Transverse colon (tissue), 4 donors: ENCODE measurements around the gene AP3M1.

ENCODE experiments used
- EP300 ChIP-seq: sonication (generic); formaldehyde crosslinking; IDR thresholded peaks from one replicate; pipeline ENCODE4 v1.6.1; 2017; ENCODE audit warnings: antibody characterized with exemption, low read depth
- POLR2A ChIP-seq: fragments of 450-650 bp; IDR thresholded peaks from one replicate; pipeline ENCODE4 v1.6.1; 2016; ENCODE audit warnings: antibody characterized with exemption, mild to moderate bottlenecking, moderate library complexity
- POLR2AphosphoS5 ChIP-seq, 3 donors: sonication (generic); formaldehyde crosslinking; IDR thresholded peaks; one replicate each; pipeline ENCODE4 v1.6.1; 2016; ENCODE audit warnings: antibody characterized with exemption in 3 of 3
- TF ChIP-seq, protein P1 (sequence below), 5 experiments: fragments of 200-600 bp in 3 of 5; fragments of 450-650 bp in 2 of 5; sonication (generic) in 3 of 5; IDR thresholded peaks; 1 replicate in 2 of 5; 2 replicates in 3 of 5; pipeline ENCODE4 v1.5.1; 2016 to 2017; ENCODE audit warnings: antibody characterized with exemption in 5 of 5, inconsistent platforms in 3 of 5, mild to moderate bottlenecking in 2 of 5, moderate library complexity in 1 of 5

DNA sequence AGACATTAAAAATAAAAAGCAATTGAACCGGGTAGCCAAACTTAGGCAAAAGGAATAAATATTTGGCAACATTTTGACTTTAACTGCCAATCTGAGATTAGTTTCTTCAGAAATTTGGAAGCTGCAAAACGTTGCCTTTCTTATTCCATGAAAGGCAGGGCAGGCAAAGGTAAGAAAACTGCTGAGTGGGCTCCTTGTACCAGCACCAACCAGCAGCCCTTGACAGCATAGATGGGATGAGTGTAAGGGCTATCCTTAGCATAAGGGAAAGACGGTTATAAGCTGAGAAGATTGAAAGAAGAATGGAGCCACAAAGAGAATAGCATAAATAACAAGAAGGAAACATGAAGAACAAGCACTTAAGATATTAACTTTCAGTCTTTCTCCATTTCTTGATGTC lies 28.6 kb downstream of the AP3M1 start:
- no peak for TF ChIP-seq POLR2A
- no peak for TF ChIP-seq POLR2AphosphoS5 (IDR thresholded peaks at IDR 0.05)
- no peak for TF ChIP-seq EP300
- TF ChIP-seq, protein P1, sequence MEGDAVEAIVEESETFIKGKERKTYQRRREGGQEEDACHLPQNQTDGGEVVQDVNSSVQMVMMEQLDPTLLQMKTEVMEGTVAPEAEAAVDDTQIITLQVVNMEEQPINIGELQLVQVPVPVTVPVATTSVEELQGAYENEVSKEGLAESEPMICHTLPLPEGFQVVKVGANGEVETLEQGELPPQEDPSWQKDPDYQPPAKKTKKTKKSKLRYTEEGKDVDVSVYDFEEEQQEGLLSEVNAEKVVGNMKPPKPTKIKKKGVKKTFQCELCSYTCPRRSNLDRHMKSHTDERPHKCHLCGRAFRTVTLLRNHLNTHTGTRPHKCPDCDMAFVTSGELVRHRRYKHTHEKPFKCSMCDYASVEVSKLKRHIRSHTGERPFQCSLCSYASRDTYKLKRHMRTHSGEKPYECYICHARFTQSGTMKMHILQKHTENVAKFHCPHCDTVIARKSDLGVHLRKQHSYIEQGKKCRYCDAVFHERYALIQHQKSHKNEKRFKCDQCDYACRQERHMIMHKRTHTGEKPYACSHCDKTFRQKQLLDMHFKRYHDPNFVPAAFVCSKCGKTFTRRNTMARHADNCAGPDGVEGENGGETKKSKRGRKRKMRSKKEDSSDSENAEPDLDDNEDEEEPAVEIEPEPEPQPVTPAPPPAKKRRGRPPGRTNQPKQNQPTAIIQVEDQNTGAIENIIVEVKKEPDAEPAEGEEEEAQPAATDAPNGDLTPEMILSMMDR (IDR thresholded peaks at IDR 0.05) = no peak
